GM21723 (cell line): ENCODE results near the gene GUCA1A.
A peak's percentile ranks its signal among the peaks of the same experiment; 100 is the strongest.

ENCODE experiments used
- ATAC-seq: cut with Tn5 transposase; IDR thresholded peaks from one replicate; pipeline ENCODE4 v1.9.1; 2021; ENCODE audit warnings: mild to moderate bottlenecking, moderate library complexity; ENCODE audit not compliant: unreplicated experiment

Gene GUCA1A

GRCh38 chr6:42173101-42173500 is at the start of gene GUCA1A:
Gene GUCA1A (plus strand): TSS chr6:42173364. CDS start chr6:42173614, 250 bp downstream.
- no peak for ATAC-seq

GRCh38 chr6:42123379-42124103 is 49.6 kb upstream of the GUCA1A start:
- ATAC-seq: no peak

- ATAC-seq: no peak
Measured at GRCh38 chr6:42124223-42124836, 48.8 kb upstream of the GUCA1A start.

GRCh38 chr6:42125231-42125630 is 47.9 kb upstream of the GUCA1A start:
- no peak for ATAC-seq

- no peak for ATAC-seq
Measured at GRCh38 chr6:42125663-42126062, 47.5 kb upstream of the GUCA1A start.

GRCh38 chr6:42128460-42129359 is 44.5 kb upstream of the GUCA1A start:
- no peak for ATAC-seq

- ATAC-seq: no peak
Measured at GRCh38 chr6:42129360-42129676, 43.8 kb upstream of the GUCA1A start.

- ATAC-seq: no peak
Measured at GRCh38 chr6:42131531-42131930, 41.6 kb upstream of the GUCA1A start.

- ATAC-seq: no peak
Measured at GRCh38 chr6:42133926-42134325, 39.2 kb upstream of the GUCA1A start.

GRCh38 chr6:42135161-42135560 is 38.0 kb upstream of the GUCA1A start:
- ATAC-seq: no peak

- ATAC-seq: no peak
Measured at GRCh38 chr6:42135722-42136121, 37.4 kb upstream of the GUCA1A start.

GRCh38 chr6:42136508-42137193 is 36.5 kb upstream of the GUCA1A start:
- ATAC-seq: peak; percentile 59

- ATAC-seq: no peak
Measured at GRCh38 chr6:42137194-42137753, 35.9 kb upstream of the GUCA1A start.

GRCh38 chr6:42138190-42138589 is 35.0 kb upstream of the GUCA1A start:
- no peak for ATAC-seq

- no peak for ATAC-seq
Measured at GRCh38 chr6:42138630-42139619, 34.2 kb upstream of the GUCA1A start.

- no peak for ATAC-seq
Measured at GRCh38 chr6:42140032-42140431, 33.1 kb upstream of the GUCA1A start.

GRCh38 chr6:42140756-42141602 is 32.2 kb upstream of the GUCA1A start:
- ATAC-seq: no peak

- no peak for ATAC-seq
Measured at GRCh38 chr6:42141603-42142117, 31.5 kb upstream of the GUCA1A start.
